Stimulated activated CD4-positive, alpha-beta T cell treated with anti-CD3 and anti-CD28 coated beads, Interleukin-1b, Interleukin-23, amount 100 ng/mL, for 4 hours (primary cell): ENCODE data around the gene MRPL24.

Experiments used
- DNase-seq, 2 donors: peaks; one replicate each; pipeline ENCODE4 v3.0.0-alpha.2; 2020; ENCODE audit warnings: low read depth in 2 of 2

Gene MRPL24

GRCh38 chr1:156692925-156693847, 47.7 kb downstream of the MRPL24 start:
- no peak for DNase-seq

- no peak for DNase-seq
These were observed 48.4 kb downstream of the MRPL24 start for GRCh38 chr1:156692441-156692924.

- no peak for DNase-seq
These were observed 49.0 kb downstream of the MRPL24 start for GRCh38 chr1:156691665-156692440.

- no peak for DNase-seq
These were observed 49.7 kb downstream of the MRPL24 start for GRCh38 chr1:156691191-156691590.

- DNase-seq: no peak
These were observed 50.2 kb downstream of the MRPL24 start for GRCh38 chr1:156690675-156691036.

GRCh38 chr1:156689953-156690674, 50.8 kb downstream of the MRPL24 start:
- no peak for DNase-seq

- peak; percentile 60 to 71 for DNase-seq
These were observed 51.6 kb downstream of the MRPL24 start for GRCh38 chr1:156689035-156689952.
